Germinal center (tissue), 1 donor: ENCODE results near the gene CD96.
A peak's percentile ranks its signal among the peaks of the same experiment; 100 is the strongest.
"Not testable (repeated sequence)": the region's sequence is repeated elsewhere in the genome, so short reads cannot be mapped to it uniquely, and the experiment has no call there.

ENCODE experiments used
- DNase-seq: peaks from one replicate; pipeline ENCODE4 v3.0.0; 2012; ENCODE audit warnings: mixed read lengths, low spot score

The CD96 gene

DNA sequence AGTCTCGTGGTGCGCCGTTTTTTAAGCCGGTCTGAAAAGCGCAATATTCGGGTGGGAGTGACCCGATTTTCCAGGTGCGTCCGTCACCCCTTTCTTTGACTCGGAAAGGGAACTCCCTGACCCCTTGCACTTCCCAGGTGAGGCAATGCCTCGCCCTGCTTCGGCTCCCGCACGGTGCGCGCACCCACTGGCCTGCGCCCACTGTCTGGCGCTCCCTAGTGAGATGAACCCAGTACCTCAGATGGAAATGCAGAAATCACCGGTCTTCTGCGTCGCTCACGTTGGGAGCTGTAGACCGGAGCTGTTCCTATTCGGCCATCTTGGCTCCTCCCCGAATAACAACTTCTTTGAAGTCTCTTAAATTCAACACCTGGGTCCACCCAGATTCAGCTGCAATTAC lies 19.9 kb downstream of the CD96 start:
- DNase-seq = not testable (repeated sequence)

GRCh38 chr3:111566844-111567243 lies 24.8 kb downstream of the CD96 start:
- no peak for DNase-seq

- no peak for DNase-seq
Measured at GRCh38 chr3:111568355-111568754, 26.4 kb downstream of the CD96 start.

- DNase-seq = no peak
Measured at GRCh38 chr3:111568911-111569310, 26.9 kb downstream of the CD96 start.

DNA sequence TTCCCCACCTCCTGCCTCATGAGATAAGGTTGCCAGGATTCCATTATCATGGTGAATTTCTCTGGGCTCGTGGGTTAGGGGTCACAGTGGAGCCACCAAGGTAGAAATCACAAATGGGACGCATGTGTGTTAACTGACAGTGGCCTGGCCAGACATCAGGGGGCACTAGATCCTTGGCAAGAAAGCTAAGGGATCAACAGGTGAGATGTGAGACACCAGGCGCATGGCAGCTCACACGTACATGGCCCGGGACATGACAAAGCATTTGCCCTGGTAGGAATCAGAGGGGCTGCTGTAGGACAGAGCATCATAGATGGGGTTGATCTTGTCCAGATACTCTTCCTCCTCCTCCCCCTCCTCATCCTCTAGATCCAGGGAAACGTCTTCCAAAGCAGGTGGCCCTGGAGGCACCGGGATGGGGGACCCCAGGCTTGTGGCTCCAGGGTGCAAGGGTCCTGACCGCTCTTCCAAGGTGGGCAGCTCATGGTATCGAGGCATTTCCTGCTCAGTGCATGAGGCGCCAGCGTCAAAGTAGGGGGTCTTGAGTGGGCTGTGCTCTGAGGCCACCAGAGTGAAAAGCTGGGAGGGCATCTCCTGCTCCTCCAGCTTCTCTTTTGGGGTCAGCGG lies 28.5 kb downstream of the CD96 start:
- no peak for DNase-seq

- no peak for DNase-seq
Measured at GRCh38 chr3:111571282-111571681, 29.3 kb downstream of the CD96 start.

- no peak for DNase-seq
Measured at GRCh38 chr3:111571907-111572460, 30.0 kb downstream of the CD96 start.

GRCh38 chr3:111577113-111577512 lies 35.1 kb downstream of the CD96 start:
- DNase-seq = no peak

GRCh38 chr3:111577798-111578685 lies 36.0 kb downstream of the CD96 start:
- DNase-seq = peak; percentile 47

DNA sequence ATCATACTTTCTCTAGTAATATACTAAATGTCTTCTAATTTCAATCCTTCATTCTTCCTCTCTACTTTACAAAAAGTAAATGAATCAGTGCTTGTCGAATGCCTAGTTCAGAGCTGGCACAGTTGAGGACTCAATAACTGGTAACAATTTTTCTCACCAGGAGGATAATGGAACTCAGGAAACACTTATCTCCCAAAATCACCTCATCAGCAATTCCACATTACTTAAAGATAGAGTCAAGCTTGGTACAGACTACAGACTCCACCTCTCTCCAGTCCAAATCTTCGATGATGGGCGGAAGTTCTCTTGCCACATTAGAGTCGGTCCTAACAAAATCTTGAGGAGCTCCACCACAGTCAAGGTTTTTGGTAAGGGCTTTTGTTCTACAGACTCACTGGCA lies 36.9 kb downstream of the CD96 start:
- no peak for DNase-seq

- no peak for DNase-seq
Measured at GRCh38 chr3:111579495-111579894, 37.5 kb downstream of the CD96 start.

DNA sequence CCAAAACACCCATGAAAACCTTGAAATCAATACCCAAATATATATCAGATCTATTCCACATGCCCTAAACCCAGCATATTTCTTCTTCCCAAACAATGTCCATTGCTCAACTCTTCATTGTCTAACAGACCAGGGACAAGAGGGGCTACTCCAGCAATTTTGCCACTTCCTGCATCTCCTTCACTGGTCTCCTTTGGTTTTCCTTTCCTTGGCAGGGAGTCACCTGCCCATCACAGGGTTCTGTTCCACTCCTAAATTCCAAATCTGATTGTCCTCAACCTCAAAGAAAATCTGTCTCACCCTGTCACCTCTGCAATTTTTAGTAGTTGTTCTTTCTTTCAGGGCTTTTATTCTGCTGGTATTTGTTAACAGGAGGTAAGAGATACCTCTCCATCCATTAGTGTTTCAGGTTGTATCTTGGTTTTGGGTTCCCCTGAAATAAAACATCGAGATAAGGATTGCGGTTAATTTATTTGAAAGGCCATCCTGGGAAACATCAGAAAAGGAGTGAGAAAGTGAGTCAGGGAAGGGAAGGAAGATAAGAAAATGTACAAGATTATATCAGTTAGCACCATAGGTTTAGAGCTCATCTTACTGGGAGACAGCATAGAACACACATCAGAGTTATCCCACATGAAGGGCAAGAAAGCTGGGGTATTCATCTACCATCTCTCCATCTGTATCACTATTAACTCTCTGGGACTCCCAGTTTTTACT lies 39.6 kb downstream of the CD96 start:
- no peak for DNase-seq

DNA sequence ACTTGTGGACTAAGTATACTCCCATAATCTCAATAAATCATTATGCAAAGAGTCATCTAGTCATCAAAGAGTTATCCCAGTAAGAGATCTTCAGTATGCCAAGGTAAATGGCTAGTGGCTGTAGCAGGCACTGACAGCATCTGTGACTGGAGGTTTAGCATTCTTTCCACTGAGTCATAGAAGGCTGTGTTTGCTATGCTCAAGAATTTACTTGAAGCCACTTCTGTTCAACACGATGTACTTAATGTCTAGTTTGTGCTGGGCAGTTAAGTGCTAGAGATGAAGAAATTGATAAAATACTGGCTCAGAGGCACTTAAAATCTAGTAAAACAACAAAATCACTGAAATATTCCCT lies 40.1 kb downstream of the CD96 start:
- DNase-seq = no peak

- no peak for DNase-seq
Measured at GRCh38 chr3:111584744-111585143, 42.7 kb downstream of the CD96 start.

GRCh38 chr3:111585217-111585616 lies 43.2 kb downstream of the CD96 start:
- DNase-seq = no peak

GRCh38 chr3:111588527-111588926 lies 46.5 kb downstream of the CD96 start:
- DNase-seq = no peak

DNA sequence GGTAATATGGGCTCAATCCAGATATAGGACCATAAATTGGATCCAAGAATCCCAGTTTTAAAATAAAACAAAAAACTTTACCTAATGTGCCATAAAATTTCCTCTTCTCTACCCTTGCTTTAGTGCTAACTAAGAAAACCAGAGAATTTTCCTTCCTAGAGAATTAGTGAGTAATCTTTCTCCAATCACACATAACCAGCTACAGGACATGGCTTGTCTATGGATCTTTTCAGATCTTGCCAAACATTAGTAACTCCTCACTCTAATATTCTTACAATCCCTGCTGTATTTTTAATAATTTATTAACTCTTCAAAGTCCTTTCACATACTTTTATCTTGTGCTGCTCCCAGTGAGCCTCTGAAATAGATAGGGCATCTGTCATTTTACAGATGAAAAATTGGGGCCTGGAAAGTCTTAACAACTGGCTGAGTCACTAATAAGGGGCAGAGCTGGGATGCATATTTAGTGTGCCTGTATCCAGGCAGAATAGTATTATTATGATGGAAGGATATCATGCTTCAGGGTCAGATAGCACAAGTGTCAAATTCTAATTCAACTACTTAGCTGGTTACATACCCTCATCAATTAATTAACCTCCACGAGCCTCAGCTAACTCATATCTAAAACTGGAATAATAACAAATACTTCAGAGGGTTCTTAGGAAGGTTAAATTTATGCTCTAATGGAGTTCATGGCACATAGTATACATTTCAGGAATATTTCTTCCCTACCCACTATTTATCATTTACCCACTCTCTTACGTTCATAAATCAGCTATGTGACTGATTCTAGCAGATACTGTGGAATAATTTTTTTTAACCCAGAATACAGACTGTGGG lies 47.5 kb downstream of the CD96 start:
- no peak for DNase-seq

GRCh38 chr3:111590143-111590491 lies 48.1 kb downstream of the CD96 start:
- no peak for DNase-seq

- no peak for DNase-seq
Measured at GRCh38 chr3:111591555-111591954, 49.6 kb downstream of the CD96 start.

GRCh38 chr3:111592143-111592542 lies 50.1 kb downstream of the CD96 start:
- no peak for DNase-seq

- DNase-seq = no peak
Measured at GRCh38 chr3:111592936-111593335, 50.9 kb downstream of the CD96 start.

DNA sequence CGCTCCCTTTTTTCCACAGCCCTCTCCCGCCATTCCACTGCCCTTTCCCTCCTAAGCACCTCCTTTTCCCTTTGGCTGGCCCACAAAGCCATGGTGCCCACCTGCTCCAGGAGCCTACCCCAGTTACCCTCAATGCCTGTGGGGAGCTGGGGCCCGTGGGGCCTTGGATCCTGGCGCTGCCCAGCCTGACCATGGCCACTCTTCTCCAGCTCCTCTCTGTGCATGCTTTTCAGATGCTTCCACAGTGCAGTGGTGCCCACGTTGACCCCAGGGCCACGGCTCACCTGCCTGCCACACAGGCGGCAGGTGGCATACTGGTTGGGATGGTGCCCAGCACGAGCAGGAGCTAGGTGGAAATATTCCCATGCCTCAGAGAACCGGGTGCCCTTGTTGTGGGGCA lies 51.7 kb downstream of the CD96 start:
- no peak for DNase-seq
